ENCODE results near the gene NSUN3. TPM values are rescaled to one million over a fixed set of nuclear protein-coding genes. Genes with fewer than 3 reads are reported as not detected.
"Not testable (repeated sequence)": the region's sequence is repeated elsewhere in the genome, so short reads cannot be mapped to it uniquely, and the experiment has no call there.

Gene NSUN3
- total RNA-seq, 2 donors from 2014 or later = 14.4 to 15.8 TPM

DNA sequence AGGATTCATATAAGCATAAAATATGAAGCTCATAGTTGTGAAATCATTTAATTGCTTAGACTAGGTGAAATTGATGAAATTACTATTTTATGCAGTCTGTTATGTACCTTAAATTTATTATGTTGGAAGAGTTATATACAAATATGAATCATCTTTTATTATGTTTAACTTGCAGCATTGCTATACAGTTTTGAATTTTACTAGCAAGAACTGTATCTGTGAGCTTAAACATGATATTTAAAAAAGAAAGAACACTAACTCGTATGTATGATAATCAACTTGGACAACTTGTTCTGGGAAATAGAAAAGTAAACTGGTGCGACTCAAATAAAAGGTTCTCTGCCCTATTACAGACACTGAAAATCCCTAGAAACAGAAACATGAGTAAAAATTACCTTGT, 36.2 kb upstream of the NSUN3 start:
- Histone ChIP-seq H3K27me3 (replicated peaks; ENCODE audit: insufficient read depth) (no peaks in the 10 kb centered on the region), H3K4me1 (ENCODE audit: control insufficient read depth in 1 of 2, low read depth in 2 of 2) (peaks cover 2 to 13% of the 10 kb centered on the region in 2 donors), H3K27ac (no peak overlapping the region), H3K4me3 (no peak overlapping the region), H3K36me3 (no peaks in the 10 kb centered on the region), H3K9me3 (no peaks in the 10 kb centered on the region)
- ATAC-seq (ENCODE audit: insufficient number of reproducible peaks, low FRiP score, low read depth) (no peak), DNase-seq (ENCODE audit: low spot score) (no peak)
- TF ChIP-seq, protein P1, sequence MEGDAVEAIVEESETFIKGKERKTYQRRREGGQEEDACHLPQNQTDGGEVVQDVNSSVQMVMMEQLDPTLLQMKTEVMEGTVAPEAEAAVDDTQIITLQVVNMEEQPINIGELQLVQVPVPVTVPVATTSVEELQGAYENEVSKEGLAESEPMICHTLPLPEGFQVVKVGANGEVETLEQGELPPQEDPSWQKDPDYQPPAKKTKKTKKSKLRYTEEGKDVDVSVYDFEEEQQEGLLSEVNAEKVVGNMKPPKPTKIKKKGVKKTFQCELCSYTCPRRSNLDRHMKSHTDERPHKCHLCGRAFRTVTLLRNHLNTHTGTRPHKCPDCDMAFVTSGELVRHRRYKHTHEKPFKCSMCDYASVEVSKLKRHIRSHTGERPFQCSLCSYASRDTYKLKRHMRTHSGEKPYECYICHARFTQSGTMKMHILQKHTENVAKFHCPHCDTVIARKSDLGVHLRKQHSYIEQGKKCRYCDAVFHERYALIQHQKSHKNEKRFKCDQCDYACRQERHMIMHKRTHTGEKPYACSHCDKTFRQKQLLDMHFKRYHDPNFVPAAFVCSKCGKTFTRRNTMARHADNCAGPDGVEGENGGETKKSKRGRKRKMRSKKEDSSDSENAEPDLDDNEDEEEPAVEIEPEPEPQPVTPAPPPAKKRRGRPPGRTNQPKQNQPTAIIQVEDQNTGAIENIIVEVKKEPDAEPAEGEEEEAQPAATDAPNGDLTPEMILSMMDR (IDR thresholded peaks at IDR 0.05) = no peak

DNA sequence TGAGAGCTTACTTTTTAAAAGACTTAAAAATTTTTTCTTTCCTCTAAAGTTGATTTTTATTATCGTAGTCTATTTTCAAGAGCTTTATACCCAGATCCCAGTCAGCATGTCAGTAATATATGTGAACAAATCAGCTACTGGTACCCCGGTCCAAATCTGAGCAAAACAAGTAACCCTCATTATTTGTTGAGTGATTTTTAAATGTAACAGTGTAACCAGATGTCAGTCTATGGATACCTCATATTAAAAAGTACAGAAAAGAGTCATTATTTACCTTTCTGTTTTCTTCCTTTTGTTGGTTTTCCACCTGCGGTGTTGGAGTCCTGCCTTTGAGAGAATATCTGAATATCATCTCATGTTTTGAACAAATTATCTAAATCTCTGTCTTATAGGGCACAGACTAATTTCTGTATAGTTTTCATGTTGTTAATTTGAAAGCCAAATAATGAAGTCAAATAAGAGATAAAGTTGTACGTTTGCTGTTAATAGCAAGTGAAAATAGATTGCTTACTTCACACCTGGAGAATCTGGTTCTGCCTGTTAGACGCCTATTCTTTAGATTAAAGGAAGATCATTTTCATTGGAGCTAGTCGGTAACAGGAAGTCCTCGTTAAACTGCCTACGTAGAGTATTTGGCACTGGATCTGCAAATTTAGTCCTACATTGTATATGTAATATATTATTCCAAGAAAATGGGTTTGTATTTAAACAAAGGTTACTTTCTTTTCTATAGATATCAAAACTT, 34.6 kb upstream of the NSUN3 start, which contains the start of gene STX19:
Gene STX19 (minus strand): TSS at position 505 of the 745 bp plus-strand sequence. CDS start 13,328 bp downstream, outside the sequence.
- no peaks in the 10 kb centered on the region for H3K9me3 ChIP-seq
- H3K4me1 ChIP-seq (ENCODE audit: control insufficient read depth in 1 of 2, low read depth in 2 of 2) = peaks cover 2 to 13% of the 10 kb centered on the region in 2 donors
- no peak within 1 kb of the TSS for H3K27ac ChIP-seq
- ATAC-seq (ENCODE audit: insufficient number of reproducible peaks, low FRiP score, low read depth) (no peak), DNase-seq (ENCODE audit: low spot score) (no peak)
- TF ChIP-seq, protein P1 (IDR thresholded peaks at IDR 0.05) = no peak
- H3K36me3 ChIP-seq = no peaks in the 10 kb centered on the region
- no peaks in the 10 kb centered on the region for H3K27me3 ChIP-seq (replicated peaks; ENCODE audit: insufficient read depth)
- peak within 1 kb of the TSS; percentile 9 for H3K4me3 ChIP-seq

DNA sequence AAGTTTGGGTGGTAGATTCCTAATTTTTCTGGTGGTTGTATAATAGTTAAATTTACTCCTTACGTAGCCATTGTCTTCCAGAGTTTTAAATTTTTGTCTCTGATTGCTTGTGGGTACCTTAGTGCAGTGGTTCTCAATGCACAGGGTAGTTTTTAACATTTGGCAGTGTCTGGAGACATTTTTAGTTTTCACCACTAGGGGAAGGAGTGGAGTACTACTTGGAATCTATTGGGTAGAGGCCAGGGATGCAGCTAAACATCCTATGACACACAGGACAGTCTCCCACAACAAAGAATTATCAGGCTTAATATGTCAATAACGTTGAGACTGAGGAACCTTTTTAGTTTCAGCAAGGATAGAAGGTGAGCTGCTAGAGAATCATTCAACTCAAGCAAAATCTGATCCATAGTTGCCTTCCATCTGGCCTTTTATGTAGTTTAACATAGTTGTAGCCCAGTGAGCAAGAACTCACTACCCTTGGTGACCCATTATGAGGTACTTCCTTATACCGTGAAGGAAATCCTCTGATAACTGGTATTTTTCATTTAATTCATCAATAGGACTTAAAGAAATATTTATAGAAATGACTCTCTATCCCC, 25.9 kb upstream of the NSUN3 start:
- no peaks in the 10 kb centered on the region for H3K36me3 ChIP-seq
- no peak for DNase-seq (ENCODE audit: low spot score)
- H3K4me3 ChIP-seq = no peak overlapping the region
- no peak for ATAC-seq (ENCODE audit: insufficient number of reproducible peaks, low FRiP score, low read depth)
- no peaks in the 10 kb centered on the region for H3K4me1 ChIP-seq (ENCODE audit: control insufficient read depth in 1 of 2, low read depth in 2 of 2)
- H3K9me3 ChIP-seq = no peaks in the 10 kb centered on the region
- no peaks in the 10 kb centered on the region for H3K27me3 ChIP-seq (replicated peaks; ENCODE audit: insufficient read depth)
- no peak overlapping the region for H3K27ac ChIP-seq
- TF ChIP-seq, protein P1 (IDR thresholded peaks at IDR 0.05) = peak; percentile 40

DNA sequence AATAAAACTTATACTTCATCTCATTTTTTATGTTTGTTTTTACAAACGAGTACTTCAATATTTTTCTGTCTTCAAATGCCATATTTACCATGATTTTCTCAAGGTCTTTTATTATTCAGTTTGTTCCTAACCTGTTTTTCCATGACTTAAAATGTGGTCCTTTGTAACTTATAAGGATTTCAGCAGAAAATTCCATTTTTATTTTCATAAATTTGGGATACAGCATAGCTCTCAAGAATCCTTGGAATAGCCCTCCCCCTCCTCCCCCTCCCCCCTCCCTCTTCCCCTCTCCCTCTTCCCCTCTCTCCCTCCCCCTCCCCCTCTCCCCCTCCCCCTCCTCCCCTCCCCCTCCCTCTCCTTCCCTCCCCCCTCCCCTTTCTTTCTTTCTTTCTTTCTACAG, 19.6 kb upstream of the NSUN3 start:
- Histone ChIP-seq H3K4me3 (no peak overlapping the region), H3K9me3 (no peaks in the 10 kb centered on the region), H3K4me1 (ENCODE audit: control insufficient read depth in 1 of 2, low read depth in 2 of 2) (no peaks in the 10 kb centered on the region), H3K27me3 (replicated peaks; ENCODE audit: insufficient read depth) (no peaks in the 10 kb centered on the region), H3K27ac (no peak overlapping the region), H3K36me3 (peaks cover 10% of the 10 kb centered on the region)
- ATAC-seq (ENCODE audit: insufficient number of reproducible peaks, low FRiP score, low read depth) (no peak), DNase-seq (ENCODE audit: low spot score) (no peak)
- TF ChIP-seq, protein P1 (IDR thresholded peaks at IDR 0.05) = no peak

DNA sequence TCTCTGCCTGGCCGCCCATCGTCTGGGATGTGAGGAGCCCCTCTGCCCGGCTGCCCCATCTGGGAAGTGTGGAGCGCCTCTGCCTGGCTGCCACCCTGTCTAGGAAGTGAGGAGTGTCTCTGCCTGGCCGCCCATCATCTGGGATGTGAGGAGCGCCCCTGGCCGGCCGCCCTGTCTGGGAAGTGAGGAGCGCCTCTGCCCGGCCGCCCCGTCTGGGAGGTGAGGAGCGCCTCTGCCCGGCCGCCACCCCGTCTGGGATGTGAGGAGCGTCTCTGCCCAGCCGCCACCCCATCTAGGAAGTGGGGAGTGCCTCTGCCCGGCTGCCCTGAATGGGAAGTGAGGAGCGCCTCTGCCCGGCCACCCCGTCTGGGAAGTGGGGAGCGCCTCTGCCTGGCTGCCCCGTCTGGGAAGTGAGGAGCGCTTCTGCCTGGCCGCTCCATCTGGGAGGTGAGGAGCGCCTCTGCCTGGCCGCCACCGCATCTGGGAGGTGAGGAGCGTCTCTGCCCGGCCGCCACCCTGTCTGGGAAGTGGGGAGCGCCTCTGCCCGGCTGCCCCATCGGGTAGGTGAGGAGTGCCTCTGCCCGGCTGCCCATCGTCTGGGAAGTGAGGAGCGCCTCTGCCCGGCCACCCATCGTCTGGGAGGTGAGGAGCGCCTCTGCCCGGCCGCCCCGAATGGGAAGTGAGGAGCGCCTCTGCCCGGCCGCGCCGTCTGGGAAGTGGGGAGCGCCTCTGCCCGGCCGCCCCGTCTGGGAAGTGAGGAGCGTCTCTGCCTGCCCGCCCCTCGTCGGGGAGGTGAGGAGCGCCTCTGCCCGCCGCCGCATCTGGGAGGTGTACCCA, 18.5 kb upstream of the NSUN3 start:
- DNase-seq (ENCODE audit: low spot score); H3K27ac ChIP-seq; H3K4me3 ChIP-seq; H3K27me3 ChIP-seq (replicated peaks; ENCODE audit: insufficient read depth); H3K4me1 ChIP-seq (ENCODE audit: control insufficient read depth in 1 of 2, low read depth in 2 of 2); H3K9me3 ChIP-seq; ATAC-seq (ENCODE audit: insufficient number of reproducible peaks, low FRiP score, low read depth): not testable (repeated sequence)
- H3K36me3 ChIP-seq = peaks cover 10% of the 10 kb centered on the region
